GM23248 (cell line): Measurements from ENCODE around the gene USP32. TPM values are rescaled to one million over a fixed set of nuclear protein-coding genes. Genes with fewer than 3 reads are reported as not detected.

Experiments used
- DNase-seq: peaks from one replicate; pipeline ENCODE4 v3.0.0-alpha.2; 2015
- H2AFZ ChIP-seq: fragments of 200-600 bp; sonication (generic); 2 replicates; pipeline ENCODE4 v1.6.1; 2016; ENCODE audit warnings: antibody characterized with exemption
- H3F3A ChIP-seq: fragments of 200-600 bp; sonication (generic); 2 replicates; pipeline ENCODE4 v1.6.1; 2016; ENCODE audit warnings: mild to moderate bottlenecking, antibody characterized with exemption, mixed run types; ENCODE audit not compliant: insufficient read depth
- H3K27ac ChIP-seq: fragments of 200-600 bp; sonication (generic); 2 replicates; pipeline ENCODE4 v1.5.1; 2016; ENCODE audit warnings: mild to moderate bottlenecking
- H3K27me3 ChIP-seq: fragments of 200-600 bp; sonication (generic); replicated peaks from 2 replicates; pipeline ENCODE4 v1.6.1; 2016; ENCODE audit warnings: mild to moderate bottlenecking; ENCODE audit not compliant: insufficient read depth
- H3K36me3 ChIP-seq: fragments of 200-600 bp; sonication (generic); 2 replicates; pipeline ENCODE4 v1.6.1; 2016; ENCODE audit warnings: low read depth, mild to moderate bottlenecking
- H3K4me1 ChIP-seq: fragments of 200-600 bp; sonication (generic); 2 replicates; pipeline ENCODE4 v1.6.1; 2016; ENCODE audit warnings: mild to moderate bottlenecking; ENCODE audit not compliant: insufficient read depth
- H3K4me2 ChIP-seq: fragments of 200-600 bp; sonication (generic); one replicate; pipeline ENCODE4 v1.6.1; 2016; ENCODE audit warnings: mild to moderate bottlenecking; ENCODE audit not compliant: unreplicated experiment
- H3K4me3 ChIP-seq: fragments of 200-600 bp; sonication (generic); 2 replicates; pipeline ENCODE4 v1.5.1; 2016; ENCODE audit warnings: mild to moderate bottlenecking
- H3K79me2 ChIP-seq: fragments of 200-600 bp; sonication (generic); 2 replicates; pipeline ENCODE4 v1.6.1; 2016; ENCODE audit warnings: mild to moderate bottlenecking; ENCODE audit not compliant: insufficient read depth
- H3K9ac ChIP-seq: fragments of 200-600 bp; sonication (generic); 2 replicates; pipeline ENCODE4 v1.6.1; 2016; ENCODE audit warnings: mild to moderate bottlenecking
- H3K9me2 ChIP-seq: fragments of 200-600 bp; sonication (generic); 2 replicates; pipeline ENCODE4 v1.6.1; 2016; ENCODE audit warnings: mixed run types, mild to moderate bottlenecking, moderate library complexity; ENCODE audit not compliant: insufficient read depth
- H3K9me3 ChIP-seq: fragments of 200-600 bp; sonication (generic); one replicate; pipeline ENCODE4 v1.6.1; 2017; ENCODE audit warnings: low read depth
- H4K20me1 ChIP-seq: fragments of 200-600 bp; sonication (generic); 2 replicates; pipeline ENCODE4 v1.6.0; 2016; ENCODE audit not compliant: insufficient read depth
- EZH2 ChIP-seq: fragments of 200-600 bp; sonication (generic); IDR thresholded peaks from 2 replicates; pipeline ENCODE4 v1.6.1; 2018; ENCODE audit warnings: antibody characterized with exemption, mild to moderate bottlenecking; ENCODE audit not compliant: insufficient read depth, poor library complexity, severe bottlenecking
- EZH2phosphoT487 ChIP-seq: fragments of 200-600 bp; sonication (generic); IDR thresholded peaks from 2 replicates; pipeline ENCODE4 v1.6.1; 2018; ENCODE audit warnings: antibody characterized with exemption, moderate library complexity, mild to moderate bottlenecking, low read depth; ENCODE audit not compliant: insufficient read depth
- WGBS, 2 experiments: methylation state at CpG; one replicate each; pipeline ENCODE4 v1.1.6; 2015 to 2017; ENCODE audit warnings: low lambda C conversion rate in 2 of 2, low coverage in 1 of 2; ENCODE audit errors: missing lambda C conversion rate in 2 of 2; 5-methylcytosine and 5-hydroxymethylcytosine counted together
- in situ Hi-C: fragments of 300-500 bp; cut with MboI; formaldehyde crosslinking; loops from 2 replicates; pipeline ENCODE4 v1.15.0; 2020
- polyA plus RNA-seq: library from polyadenylated mRNA; unstranded; fragments of >200 nt; fragmentation: Nextera tagmentation; extraction: Ambion mirVana; gene quantifications from 2 replicates; pipeline ENCODE4 v1.2.1, GENCODE V29; 2016
- total RNA-seq: library from RNA; depleted of rRNA; stranded (reverse); fragments of >200 nt; shearing (Covaris generic); gene quantifications from 2 replicates; pipeline ENCODE4 v1.2.3, GENCODE V29; 2014

The USP32 gene
- total and polyA plus RNA-seq, 2 experiments from 2014 or later, result 14.0 to 33.9 TPM

GRCh38 chr17:60284709-60285108 lies 107.2 kb downstream of the USP32 start:
- in situ Hi-C loops, result no loop called here
- DNase-seq, result no peak
- 94 to 100% methylated on average over 1 of the region's 1 CpG for WGBS, 2 experiments

GRCh38 chr17:60283816-60284215 lies 108.1 kb downstream of the USP32 start:
- TF ChIP-seq EZH2 (no peak), EZH2phosphoT487 (no peak)
- Histone ChIP-seq H3K4me1 (no peaks in the 10 kb centered on the region), H3K9me3 (no peaks in the 10 kb centered on the region), H3K79me2 (peaks cover 39% of the 10 kb centered on the region), H3K36me3 (peaks cover 12% of the 10 kb centered on the region; the same call in 1 of the 2 replicates), H3K27ac (no peak overlapping the region), H3K4me3 (no peak overlapping the region), H3K9me2 (no peaks in the 10 kb centered on the region), H3K27me3 (no peaks in the 10 kb centered on the region), H3K4me2 (no peak overlapping the region), H3K9ac (no peak overlapping the region), H4K20me1 (no peaks in the 10 kb centered on the region), H2AFZ (no peak overlapping the region), H3F3A (no peaks in the 10 kb centered on the region)
- in situ Hi-C loops, result no loop called here
- no peak for DNase-seq
- WGBS, 2 experiments, result 96 to 99% methylated on average over 3 of the region's 3 CpGs

More at GRCh38 chr17:60284709-60285108, 107.2 kb downstream of the USP32 start:
- Histone ChIP-seq H3K36me3 (peaks cover 19% of the 10 kb centered on the region), H3K9ac (no peak overlapping the region), H3K27me3 (no peaks in the 10 kb centered on the region), H3K4me1 (no peaks in the 10 kb centered on the region), H3K79me2 (peaks cover 48% of the 10 kb centered on the region), H2AFZ (no peak overlapping the region), H3K4me3 (no peak overlapping the region), H3K27ac (no peak overlapping the region), H3F3A (no peaks in the 10 kb centered on the region), H3K9me2 (no peaks in the 10 kb centered on the region), H3K9me3 (no peaks in the 10 kb centered on the region), H4K20me1 (no peaks in the 10 kb centered on the region), H3K4me2 (no peak overlapping the region)
- TF ChIP-seq EZH2phosphoT487 (no peak), EZH2 (no peak)

DNA sequence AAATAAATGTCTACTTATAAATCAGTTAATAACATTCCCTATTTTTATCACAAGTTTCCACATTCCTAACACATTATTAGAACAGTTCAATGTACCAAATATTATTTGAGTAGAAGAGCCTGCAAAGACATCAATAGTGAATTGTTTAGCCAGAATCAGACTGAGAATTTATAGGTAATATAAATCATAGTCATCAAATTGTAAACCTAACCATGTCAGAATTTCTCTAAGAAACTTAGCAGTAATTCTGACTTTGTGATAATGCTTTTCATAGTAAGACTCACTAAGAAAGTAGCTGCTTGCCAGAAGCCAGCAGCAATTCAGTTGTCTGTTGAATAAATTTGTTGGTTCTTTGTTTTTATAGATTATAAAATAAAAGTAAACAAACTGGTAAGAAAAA lies 111.3 kb downstream of the USP32 start:
- H3K9me2 ChIP-seq, result no peaks in the 10 kb centered on the region
- H3F3A ChIP-seq, result no peaks in the 10 kb centered on the region
- TF ChIP-seq EZH2phosphoT487 (no peak), EZH2 (no peak)
- H3K79me2 ChIP-seq, result peaks cover 49% of the 10 kb centered on the region
- no peaks in the 10 kb centered on the region for H3K4me1 ChIP-seq
- H3K27ac ChIP-seq, result no peak overlapping the region
- H2AFZ ChIP-seq, result no peak overlapping the region
- no peaks in the 10 kb centered on the region for H4K20me1 ChIP-seq
- in situ Hi-C loops, result no loop called here
- no peak overlapping the region for H3K4me3 ChIP-seq
- H3K27me3 ChIP-seq, result no peaks in the 10 kb centered on the region
- DNase-seq, result no peak
- no peaks in the 10 kb centered on the region for H3K9me3 ChIP-seq
- H3K36me3 ChIP-seq, result no peaks in the 10 kb centered on the region
- no peak overlapping the region for H3K9ac ChIP-seq
- no peak overlapping the region for H3K4me2 ChIP-seq

- WGBS, 2 experiments, result 97 to 98% methylated on average over 2 of the region's 2 CpGs
- in situ Hi-C loops, result no loop called here
These were observed 113.7 kb downstream of the USP32 start for GRCh38 chr17:60278237-60278636.

GRCh38 chr17:60277258-60277657 lies 114.7 kb downstream of the USP32 start:
- Histone ChIP-seq H2AFZ (no peak overlapping the region), H3K36me3 (no peaks in the 10 kb centered on the region), H3K4me3 (no peak overlapping the region), H3K9me3 (no peaks in the 10 kb centered on the region), H4K20me1 (no peaks in the 10 kb centered on the region), H3K27ac (no peak overlapping the region), H3K4me2 (no peak overlapping the region), H3K79me2 (peaks cover 64% of the 10 kb centered on the region), H3K4me1 (peaks cover 8% of the 10 kb centered on the region; the same call in 1 of the 2 replicates), H3K9ac (no peak overlapping the region), H3K27me3 (no peaks in the 10 kb centered on the region), H3F3A (0 out of 2 replicates have a peak, but pooled peaks cover 4% of the 10 kb centered on the region), H3K9me2 (no peaks in the 10 kb centered on the region)
- no peak for TF ChIP-seq EZH2phosphoT487
- TF ChIP-seq EZH2, result no peak
- DNase-seq, result no peak
- in situ Hi-C loops, result no loop called here
- 90 to 100% methylated on average over 1 of the region's 1 CpG for whole genome bisulfite sequencing, 2 experiments

More at GRCh38 chr17:60278237-60278636, 113.7 kb downstream of the USP32 start:
- Histone ChIP-seq H3K27me3 (no peaks in the 10 kb centered on the region), H3K9me3 (no peaks in the 10 kb centered on the region), H3K9me2 (no peaks in the 10 kb centered on the region), H3K9ac (no peak overlapping the region), H3K79me2 (peaks cover 64% of the 10 kb centered on the region), H3K4me3 (no peak overlapping the region), H3K4me2 (no peak overlapping the region), H3K36me3 (no peaks in the 10 kb centered on the region), H2AFZ (no peak overlapping the region), H3K27ac (no peak overlapping the region), H4K20me1 (no peaks in the 10 kb centered on the region), H3K4me1 (peaks cover 3% of the 10 kb centered on the region; the same call in 1 of the 2 replicates), H3F3A (0 out of 2 replicates have a peak, but pooled peaks cover 2% of the 10 kb centered on the region)
- DNase-seq, result no peak
- TF ChIP-seq EZH2 (no peak), EZH2phosphoT487 (no peak)
